NCI-H748 (cell line): ENCODE results near the gene ARRDC5.
"Not testable (repeated sequence)": the region's sequence is repeated elsewhere in the genome, so short reads cannot be mapped to it uniquely, and the experiment has no call there.

Source experiments
- DNase-seq: peaks from one replicate; lab custom pipeline; 2025; ENCODE audit not compliant: unreplicated experiment; lab: John Stamatoyannopoulos, UW

The ARRDC5 gene

DNA sequence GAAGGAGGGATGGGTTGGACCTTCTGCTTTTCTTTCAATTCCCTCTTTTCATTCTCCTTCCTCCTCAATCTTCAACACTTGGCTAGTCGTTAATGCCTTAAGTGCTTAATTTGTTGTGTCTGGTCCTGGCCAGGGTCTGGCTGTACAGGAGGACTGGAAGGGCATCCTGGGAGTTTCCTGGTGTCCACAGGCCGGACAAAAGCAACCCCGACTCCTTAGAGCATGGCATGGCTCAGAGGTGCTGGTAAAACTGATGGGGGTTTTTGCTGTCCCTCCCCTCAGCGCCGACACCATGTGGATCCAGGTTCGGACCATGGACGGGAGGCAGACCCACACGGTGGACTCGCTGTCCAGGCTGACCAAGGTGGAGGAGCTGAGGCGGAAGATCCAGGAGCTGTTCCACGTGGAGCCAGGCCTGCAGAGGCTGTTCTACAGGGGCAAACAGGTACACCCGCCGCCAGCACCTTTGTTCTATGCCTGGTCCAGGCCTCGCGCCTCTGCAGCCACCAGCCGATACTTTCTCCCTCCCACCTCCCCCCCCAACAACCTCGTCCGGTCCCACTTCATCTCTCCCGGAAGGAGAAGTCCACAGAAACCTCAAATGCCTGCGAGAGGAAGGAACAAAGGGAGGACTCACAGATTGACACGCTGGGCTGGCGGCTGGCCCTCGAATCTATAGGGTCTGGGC is 8.0 kb upstream of the ARRDC5 start:
- peak; percentile 17 for DNase-seq

DNA sequence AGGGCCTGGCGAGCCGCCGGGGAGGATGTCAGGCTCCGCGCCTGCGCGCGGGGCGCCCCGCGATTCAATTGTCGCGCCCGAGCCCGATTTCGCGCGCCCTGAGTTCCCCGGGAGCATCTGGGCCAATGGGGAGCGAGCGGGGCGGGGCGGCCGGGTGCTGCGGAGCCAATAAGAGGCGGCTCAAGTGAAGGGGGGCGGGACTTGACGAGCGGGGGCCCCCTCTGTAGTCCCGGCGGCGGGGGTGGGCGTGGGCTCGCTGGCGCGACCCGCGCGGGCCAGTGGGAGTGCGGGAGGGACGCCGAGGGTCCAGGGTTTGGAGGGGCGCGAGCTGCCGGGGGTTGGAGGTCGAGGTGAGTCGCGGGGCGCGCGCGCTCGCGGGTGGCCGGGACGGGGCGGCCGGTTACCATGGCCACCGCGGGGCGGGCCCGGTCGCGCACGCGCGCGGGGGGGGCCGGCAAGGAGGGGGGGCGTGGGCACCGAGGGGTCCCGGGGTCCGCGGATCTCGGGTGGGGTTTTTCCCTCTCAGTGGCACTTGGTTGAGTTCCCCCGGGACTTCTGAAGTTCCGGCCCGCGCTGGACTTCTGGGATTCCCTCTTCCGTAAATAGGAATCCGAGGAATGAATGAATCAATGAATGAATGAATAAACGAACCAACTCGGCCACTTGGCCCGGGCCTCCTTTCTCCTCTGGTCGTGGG is 7.3 kb upstream of the ARRDC5 start:
- DNase-seq, result peak; percentile 91

DNA sequence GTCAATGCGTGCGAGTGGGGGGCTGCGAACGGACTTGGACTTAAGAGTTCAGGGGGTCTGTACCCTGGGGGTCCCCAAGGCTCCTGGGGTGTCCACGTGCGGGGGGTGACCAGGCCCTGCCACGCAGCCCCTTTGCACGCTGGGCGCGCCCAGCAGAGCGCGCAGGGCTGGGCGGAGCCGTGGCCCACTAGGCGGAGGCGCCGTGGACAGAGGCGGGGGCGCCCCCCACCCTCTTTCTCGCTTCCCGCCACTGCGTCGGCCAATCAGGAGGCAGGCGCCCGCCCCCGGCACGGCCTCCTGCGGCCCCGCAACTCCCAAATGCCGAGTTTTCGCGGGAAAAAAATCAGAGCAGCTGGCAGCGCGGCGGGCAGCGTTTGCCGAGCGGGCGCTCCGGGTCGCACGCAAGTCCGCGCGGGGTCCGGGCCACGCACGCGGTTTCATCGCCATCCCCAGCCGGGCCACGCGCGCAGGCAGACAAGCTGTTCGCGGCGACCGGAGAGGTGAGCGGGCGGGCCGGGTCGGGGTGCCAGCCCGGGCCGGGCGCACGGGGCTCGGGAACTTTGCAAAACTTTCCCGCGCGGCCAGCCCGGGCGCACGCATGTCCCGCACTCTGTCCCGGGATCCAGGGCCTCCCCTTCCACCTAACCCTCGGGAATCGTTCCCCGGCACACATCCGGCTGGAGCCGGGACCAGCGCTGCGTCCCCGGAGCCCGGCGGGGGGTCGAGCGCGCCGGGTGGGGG is 6.6 kb upstream of the ARRDC5 start, which contains the start of gene UHRF1:
TSS of gene UHRF1 (plus strand) at position 346 of the 741 bp plus-strand sequence. CDS start 1,385 bp downstream, outside the sequence.
- peak; percentile 87 for DNase-seq

DNA sequence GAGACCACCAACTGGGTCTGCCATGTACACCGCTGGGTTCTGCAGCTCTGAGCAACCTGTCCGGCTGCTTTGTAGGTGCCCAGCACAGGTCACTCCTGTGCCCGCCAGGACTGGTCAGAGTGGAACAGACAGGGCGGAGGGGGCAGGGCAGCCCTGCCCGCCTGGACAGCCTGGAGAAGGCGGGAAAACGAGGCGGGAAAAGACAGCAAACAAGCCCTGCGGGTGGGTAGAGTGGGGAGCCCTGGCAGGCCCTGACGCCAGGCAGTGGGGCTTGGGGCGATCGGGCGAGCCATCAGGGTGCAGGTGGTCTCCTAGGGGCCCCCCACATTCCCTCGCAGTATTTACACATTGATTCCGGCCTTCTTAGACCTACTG is 6.1 kb upstream of the ARRDC5 start:
- DNase-seq, result peak; percentile 29

DNA sequence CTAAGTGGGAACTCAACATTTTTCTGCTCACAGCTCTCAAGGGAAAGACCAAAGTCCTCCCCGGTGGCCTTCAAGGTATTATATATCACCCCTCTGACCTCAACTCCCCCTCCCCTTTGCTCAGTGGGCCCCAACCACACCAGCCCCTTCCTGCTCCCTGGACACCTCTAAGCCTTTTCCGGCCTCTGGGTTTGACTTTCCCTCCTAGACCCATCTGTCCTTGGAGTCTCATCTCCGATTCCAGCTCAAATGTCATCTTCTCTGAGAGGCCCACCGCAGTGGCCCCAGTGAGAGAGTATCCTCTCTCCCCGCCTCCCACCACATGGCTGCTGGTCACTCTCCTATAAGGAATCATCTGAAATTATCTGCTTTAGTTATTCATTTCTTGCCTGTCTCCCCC is 5.7 kb upstream of the ARRDC5 start:
- no peak for DNase-seq

DNA sequence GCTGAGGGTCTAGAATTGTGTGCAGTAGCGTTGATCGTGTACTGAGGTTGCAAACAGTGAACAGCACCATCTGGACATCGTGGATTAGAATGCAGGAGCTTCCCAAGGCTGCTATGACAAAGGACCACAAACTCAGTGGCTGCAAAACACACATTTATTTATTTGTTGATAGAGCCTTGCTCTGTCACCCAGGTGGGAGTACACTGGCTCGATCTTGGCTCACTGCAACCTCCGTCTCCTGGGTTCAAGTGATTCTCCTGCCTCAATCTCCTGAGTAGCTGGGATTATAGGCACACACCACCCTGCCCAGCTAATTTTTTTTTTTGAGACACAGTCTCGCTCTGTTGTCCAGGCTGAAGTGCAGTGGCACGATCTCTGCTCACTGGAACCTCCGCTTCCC is 4.3 kb upstream of the ARRDC5 start:
- DNase-seq, result no peak

DNA sequence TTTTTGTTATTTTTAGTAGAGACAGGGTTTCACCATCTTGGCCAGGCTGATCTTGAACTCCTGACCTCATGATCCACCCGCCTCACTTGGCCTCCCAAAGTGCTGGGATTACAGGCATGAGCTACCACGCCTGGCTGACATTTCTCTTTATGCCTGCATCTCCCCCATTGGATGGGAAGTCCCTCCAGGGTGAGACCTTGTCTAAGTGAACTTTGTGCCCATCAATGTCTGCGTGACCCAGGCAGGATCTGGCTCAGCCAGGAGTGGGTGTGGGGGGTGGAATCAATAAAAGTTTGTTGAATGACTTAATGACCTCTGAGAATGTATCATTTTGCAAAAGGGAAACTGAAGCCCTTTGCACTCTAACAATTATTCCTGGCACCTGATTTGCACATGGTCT is 1.8 kb upstream of the ARRDC5 start:
- no peak for DNase-seq

DNA sequence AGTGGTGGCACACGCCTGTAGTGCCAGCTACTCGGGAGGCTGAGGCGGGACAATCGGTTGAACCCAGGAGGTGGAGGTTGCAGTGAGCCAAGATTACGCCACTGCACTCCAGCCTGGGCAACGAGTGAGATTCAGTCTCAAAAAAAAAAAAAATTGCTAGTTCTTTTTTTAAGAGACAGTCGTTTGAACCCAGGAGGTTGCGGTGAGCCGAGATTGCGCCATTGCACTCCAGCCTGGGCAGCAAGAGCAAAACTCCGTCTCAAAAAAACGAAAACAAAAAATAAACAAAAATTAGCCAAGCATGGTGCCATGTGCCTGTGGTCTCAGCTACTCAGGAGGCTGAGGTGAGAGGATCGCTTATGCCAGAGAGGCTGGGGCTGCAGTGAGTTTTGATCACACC is 1.8 kb downstream of the ARRDC5 start:
- DNase-seq, result not testable (repeated sequence)

DNA sequence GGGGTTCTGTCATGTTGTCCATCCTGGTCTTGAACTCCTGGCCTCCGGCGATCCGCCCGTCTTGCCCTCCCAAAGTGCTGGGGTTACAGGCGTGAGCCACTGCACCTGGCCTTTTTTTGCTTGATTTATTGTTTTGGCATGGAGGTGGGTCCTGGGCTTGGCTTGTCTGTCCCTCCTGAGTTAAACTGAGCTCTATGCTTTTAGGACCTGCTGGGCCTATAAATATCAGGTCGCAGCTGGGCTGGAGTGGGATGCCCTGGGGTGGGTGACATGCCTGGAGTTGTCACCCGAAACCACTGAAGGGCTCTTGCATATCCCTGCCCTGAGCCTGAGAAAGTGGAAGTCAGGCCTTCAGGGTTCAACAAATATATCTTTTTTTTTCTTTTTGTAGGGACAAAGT is 5.5 kb downstream of the ARRDC5 start:
- no peak for DNase-seq

DNA sequence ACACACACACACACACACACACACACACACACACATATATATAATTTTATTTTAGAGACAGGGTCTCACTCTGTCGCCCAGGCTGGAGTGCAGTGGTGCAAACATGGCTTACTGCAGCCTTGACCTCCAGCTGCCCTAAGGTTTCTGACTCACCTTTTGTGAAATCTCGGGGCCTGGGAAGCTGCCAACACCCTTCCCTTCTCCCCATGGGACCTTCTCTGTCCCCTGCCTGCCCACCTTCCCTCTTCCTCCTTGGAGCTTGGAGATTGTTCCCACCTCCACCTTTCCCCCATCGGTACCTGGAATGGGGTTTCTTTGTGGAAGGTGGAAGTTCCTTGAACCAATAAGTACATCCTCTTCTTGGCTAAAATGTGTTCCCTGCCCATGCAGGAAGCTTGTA is 6.3 kb downstream of the ARRDC5 start:
- no peak for DNase-seq

DNA sequence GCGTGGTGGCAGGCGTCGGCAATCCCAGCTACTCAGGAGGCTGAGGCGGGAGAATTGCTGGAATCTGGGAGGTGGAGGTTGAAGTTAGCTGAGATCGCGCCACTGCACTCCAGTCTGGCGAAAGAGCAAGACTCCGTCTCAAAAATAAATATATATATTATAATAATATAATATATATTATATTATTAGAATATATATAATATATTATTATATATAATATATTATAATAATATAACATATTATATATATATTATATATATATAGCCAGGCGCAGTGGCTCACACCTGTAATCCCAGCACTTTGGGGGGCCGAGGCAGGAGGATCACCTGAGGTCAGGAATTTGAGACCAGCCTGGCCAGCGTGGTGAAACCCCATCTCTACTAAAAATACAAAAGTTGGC is 9.7 kb downstream of the ARRDC5 start:
- not testable (repeated sequence) for DNase-seq

DNA sequence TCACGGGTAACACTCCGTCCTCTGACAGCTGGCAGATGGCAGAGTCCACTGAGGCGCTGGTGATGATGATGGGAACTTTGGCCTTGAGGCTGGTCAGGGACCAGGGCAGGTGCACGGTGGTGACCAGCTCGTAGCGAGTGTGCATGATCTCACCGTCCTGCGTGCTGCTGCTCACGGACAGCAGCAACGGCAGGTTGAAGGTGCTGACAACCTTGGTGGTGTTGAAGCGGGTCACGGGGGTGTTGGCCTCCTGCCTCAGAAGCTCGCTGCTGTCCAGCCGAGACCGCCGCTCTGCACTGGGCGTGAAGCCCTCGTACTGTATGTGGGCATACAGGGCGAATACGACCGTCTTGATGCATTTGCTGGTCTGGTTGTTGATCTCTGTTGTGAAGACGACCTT is 11.6 kb downstream of the ARRDC5 start:
- no peak for DNase-seq

DNA sequence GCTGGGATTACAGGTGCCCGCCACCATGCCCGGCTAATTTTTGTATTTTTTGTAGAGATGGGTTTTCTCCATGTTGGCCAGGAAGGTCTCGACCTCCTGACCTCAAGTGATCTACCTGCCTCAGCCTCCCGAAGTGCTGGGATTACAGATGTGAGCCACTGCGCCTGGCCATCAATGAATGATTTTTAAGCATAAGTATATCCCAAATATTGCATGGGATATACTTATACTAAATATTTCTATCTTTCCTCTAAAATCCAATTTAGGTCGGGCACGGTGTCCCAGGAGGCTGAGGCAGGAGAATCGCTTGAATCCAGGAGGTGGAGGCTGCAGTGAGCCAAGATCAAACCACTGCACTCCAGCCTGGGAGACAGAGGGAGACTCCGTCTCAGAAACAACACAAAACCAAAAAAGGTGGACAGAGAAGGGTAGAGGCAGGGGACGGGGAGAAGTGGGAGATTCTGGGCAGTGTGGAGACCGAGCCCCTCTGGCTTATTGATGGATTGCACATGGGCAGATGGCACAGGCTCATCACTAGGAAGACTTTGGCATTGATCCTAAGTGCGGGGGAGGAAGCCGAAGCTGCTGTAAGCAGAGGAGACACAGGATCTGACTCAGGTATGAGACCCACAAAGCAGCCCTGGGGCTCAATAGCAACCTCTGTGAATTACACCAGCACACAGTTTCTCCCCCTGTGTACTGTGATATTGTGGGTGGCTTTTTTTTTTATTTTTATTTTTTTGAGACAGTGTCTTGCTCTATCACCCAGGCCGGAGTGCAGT is 13.5 kb downstream of the ARRDC5 start:
- DNase-seq, result no peak

DNA sequence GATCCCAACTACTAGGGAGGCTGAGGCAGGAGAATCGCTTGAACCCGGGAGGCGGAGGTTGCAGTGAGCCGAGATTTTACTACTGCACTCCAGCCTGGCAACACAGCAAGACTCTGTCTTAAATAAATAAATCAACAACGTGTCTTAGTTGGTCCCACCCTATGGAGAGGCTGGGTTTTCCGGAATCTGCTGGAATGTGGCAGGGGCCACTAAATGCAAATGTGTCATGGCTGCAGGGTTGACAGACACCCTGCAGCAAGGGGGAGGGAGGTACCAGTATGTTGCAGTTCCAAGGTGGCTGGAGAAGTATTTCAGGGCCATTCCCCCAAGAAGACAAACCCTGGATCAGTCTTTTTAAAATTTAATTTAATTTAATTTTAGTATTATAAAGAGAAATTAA is 14.9 kb downstream of the ARRDC5 start:
- DNase-seq, result not testable (repeated sequence)

DNA sequence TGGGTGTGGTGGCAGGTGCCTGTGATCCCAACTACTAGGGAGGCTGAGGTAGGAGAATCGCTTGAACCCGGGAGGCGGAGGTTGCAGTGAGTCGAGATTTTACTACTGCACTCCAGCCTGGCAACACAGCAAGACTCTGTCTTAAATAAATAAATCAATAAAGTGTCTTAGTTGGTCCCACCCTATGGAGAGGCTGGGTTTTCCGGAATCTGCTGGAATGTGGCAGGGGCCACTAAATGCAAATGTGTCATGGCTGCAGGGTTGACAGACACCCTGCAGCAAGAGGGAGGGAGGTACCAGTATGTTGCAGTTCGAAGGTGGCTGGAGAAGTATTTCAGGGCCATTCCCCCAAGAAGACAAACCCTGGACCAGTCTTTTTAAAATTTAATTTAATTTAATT is 17.7 kb downstream of the ARRDC5 start:
- DNase-seq, result not testable (repeated sequence)

DNA sequence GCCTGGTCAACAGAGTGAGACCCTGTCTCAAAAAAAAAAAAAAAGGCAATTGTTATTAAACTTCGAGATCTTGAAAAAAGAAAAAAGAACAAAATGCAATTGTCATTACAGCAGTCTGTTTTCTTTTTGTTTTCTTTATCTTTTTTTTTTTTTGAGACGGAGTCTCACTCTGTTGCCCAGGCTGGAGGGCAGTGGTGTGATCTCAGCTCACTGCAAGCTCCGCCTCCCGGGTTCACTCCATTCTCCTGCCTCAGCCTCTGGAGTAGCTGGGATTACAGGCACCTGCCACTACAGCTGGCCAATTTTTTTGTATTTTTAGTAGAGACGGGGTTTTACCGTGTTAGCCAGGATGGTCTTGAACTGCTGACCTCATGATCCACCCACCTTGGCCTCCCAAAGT is 19.8 kb downstream of the ARRDC5 start:
- DNase-seq, result not testable (repeated sequence)

DNA sequence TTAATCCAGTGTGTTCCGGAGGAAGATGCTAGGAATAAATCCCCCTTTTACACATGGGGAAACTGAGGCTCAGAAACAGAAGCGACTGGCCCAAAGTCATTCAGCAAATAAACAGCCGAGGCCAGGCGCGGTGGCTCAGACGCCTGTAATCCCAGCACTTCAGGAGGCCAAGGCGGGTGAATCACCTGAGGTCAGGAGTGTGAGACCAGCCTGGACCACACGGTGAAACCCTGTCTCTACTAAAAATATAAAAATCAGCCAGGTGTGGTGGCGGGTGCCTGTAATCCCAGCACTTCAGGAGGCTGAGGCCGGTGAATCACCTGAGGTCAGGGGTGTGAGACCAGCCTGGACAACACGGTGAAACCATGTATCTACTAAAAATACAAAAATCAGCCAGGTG is 23.7 kb downstream of the ARRDC5 start:
- DNase-seq, result no peak

DNA sequence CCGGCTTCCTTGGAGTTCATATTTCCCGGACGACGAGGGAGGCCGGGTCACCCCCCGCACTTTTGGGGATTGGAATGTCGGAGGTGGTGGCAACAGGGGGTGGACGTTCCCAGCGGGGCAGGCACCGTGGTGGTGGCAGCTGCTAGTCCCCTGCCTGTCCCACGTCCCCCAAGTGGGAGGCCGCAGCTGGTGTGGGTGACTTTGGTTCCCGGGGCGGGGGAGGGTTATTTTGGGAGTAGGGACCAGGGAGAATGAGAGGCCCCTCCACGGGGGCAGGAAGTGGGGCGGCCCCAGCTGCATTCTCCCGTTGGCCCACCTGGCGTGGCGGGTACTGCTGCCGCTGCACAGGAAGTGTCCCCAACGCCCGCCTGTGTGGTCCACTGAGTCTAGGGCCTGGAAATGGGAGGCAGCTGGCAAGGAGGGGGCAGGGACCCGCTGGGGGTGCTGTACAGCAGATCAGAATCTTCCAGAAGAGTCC is 24.2 kb downstream of the ARRDC5 start:
- DNase-seq, result no peak

DNA sequence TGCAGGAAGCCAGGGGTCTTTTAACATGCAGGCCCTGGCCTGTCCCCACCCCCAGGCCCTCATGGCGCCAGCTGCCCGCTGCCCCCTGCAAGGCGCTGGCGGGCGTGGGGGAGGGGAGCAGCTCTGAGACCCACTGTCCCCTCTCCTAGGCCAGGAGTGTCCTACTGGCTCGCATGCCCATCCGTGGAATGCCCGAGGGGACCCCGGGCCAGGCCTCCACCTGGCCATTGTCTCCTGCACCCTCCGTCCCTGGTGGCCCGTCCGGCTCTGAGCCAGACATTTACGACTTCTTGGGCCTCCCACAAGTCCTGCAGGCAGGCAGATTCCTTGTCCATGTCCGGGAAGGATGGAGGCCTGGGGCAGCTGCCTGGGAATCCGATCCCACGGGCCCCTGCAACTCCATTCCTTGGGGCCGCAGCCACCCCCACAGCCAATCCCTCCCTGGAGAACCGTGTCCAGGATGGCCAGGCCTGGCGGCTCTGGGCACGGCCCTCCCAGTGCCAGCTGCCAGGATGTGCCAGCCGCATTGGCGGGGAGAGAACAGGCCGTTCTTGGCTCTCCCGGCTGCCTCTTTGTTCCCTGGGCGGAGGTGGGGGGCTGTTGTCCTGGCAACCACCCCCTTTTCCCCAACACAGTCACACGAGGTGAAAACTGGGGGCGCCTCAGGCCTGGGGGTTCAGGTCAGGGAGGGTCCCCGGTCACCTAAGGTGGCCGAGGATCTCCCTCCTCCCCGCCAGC is 24.8 kb downstream of the ARRDC5 start:
- DNase-seq, result no peak

DNA sequence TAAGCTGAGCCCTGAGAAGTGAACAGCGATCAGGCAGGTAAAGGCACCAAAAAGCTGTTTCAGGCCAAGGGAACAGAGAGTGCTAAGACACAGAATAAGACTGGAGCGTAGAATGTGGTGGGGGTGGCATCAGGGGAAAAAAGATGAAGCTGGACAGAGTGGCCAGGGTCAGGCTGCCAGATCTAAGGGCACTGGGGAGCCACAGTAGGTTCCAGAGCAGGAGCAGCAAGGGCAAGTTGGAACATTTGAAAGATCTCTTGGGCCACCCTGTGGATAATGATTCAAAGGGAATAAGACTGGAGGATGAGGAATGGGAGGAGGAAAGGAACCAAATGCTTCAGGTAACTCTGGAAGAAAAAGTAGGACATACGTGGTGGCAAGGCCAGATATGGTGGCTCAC is 28.8 kb downstream of the ARRDC5 start:
- DNase-seq, result no peak
